H1 (cell line): ENCODE data around the gene APBA2. TPM values are rescaled to one million over a fixed set of nuclear protein-coding genes. Genes with fewer than 3 reads are reported as not detected.

Source experiments
- CHD7 ChIP-seq: fragments of 300-600 bp; sonication (generic); IDR thresholded peaks from 2 replicates; pipeline ENCODE4 v1.7.1; 2012; ENCODE audit warnings: low read length, moderate library complexity, mild to moderate bottlenecking, inconsistent platforms; ENCODE audit not compliant: insufficient replicate concordance
- EZH2 ChIP-seq: fragments of 200-600 bp; sonication (generic); IDR thresholded peaks from 2 replicates; pipeline ENCODE4 v1.7.1; 2012; ENCODE audit warnings: low read depth, mild to moderate bottlenecking, moderate library complexity, low read length, inconsistent platforms; ENCODE audit not compliant: severe bottlenecking
- GTF2F1 ChIP-seq: IDR thresholded peaks from 2 replicates; pipeline ENCODE4 v1.6.1; 2012; ENCODE audit warnings: low read depth, low read length, improper control_type of control experiment, borderline replicate concordance
- KDM4A ChIP-seq: IDR thresholded peaks from one replicate; pipeline ENCODE4 v1.7.1; 2012; ENCODE audit warnings: low read depth, mild to moderate bottlenecking, moderate library complexity, low read length, inconsistent platforms; ENCODE audit not compliant: severe bottlenecking
- polyA plus RNA-seq, 7 experiments: library from polyadenylated mRNA; depleted of rRNA in 3 of 7; stranded (reverse) in 5 of 7; unstranded in 2 of 7; fragments of >200 nt in 5 of 7; fragments of 200-250 nt in 2 of 7; gene quantifications; 1 replicate in 5 of 7; 2 replicates in 1 of 7; 4 replicates in 1 of 7; pipeline versions ENCODE4 v1.2.1 to v1.2.3, GENCODE V29; 2011 to 2013; ENCODE audit warnings: missing spikeins in 2 of 7, mixed read lengths in 2 of 7
- total RNA-seq: library from RNA; stranded (reverse); fragmentation: NEBNext Ultra II Directional; extraction: Animal tissue kit (Norgen Biotek cat#: 25700); gene quantifications from 2 replicates; pipeline ENCODE4 v1.2.1, GENCODE V29; 2021

The APBA2 gene
- total and polyA plus RNA-seq, 2 of the 8 experiments (the other 6 are each of a cell fraction or from before 2014, with no cell fraction given), result 15.5 to 19.0 TPM

- no peak for TF ChIP-seq CHD7
- TF ChIP-seq GTF2F1, result no peak
- no peak for TF ChIP-seq EZH2
- TF ChIP-seq KDM4A, result no peak
These were observed 235.0 kb downstream of the APBA2 start (continued) for GRCh38 chr15:29120593-29121368.
